ENCODE results near the gene LIG1. TPM values are rescaled to one million over a fixed set of nuclear protein-coding genes. Genes with fewer than 3 reads are reported as not detected.

The LIG1 gene
- total and polyA plus RNA-seq, 12 donors: 1.8 to 9.9 (median 4.0) TPM

DNA sequence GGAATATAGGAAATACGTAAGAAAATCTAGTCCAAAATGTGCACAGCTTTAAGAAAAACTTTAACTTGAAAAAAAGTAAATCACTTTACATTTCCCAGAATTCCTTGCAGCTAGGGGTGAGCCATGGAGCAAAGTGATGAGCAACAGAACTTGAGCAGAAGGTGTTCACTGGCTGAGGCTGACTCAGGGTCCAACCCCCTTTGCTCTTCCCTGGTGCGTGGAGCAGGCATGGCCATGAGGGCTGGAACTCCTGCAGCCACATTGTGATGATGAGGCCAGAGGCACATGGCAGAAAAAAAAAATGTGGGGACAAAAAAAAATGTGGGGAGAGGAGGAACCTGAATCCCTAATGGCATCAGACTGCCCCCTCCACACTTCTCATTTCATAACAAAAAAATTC, 49.6 kb downstream of the LIG1 start:
- WGBS, 2 donors: 97 to 100% methylated on average over 2 of the region's 2 CpGs
- TF ChIP-seq, protein P1, sequence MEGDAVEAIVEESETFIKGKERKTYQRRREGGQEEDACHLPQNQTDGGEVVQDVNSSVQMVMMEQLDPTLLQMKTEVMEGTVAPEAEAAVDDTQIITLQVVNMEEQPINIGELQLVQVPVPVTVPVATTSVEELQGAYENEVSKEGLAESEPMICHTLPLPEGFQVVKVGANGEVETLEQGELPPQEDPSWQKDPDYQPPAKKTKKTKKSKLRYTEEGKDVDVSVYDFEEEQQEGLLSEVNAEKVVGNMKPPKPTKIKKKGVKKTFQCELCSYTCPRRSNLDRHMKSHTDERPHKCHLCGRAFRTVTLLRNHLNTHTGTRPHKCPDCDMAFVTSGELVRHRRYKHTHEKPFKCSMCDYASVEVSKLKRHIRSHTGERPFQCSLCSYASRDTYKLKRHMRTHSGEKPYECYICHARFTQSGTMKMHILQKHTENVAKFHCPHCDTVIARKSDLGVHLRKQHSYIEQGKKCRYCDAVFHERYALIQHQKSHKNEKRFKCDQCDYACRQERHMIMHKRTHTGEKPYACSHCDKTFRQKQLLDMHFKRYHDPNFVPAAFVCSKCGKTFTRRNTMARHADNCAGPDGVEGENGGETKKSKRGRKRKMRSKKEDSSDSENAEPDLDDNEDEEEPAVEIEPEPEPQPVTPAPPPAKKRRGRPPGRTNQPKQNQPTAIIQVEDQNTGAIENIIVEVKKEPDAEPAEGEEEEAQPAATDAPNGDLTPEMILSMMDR (IDR thresholded peaks at IDR 0.05): no peak
- Histone ChIP-seq H3K4me1 (peaks cover 0 to 21% (median 9%) of the 10 kb centered on the region in 9 donors), H3K27ac (no peak overlapping the region), H3K27me3 (no peaks in the 10 kb centered on the region), H3K4me3 (no peak overlapping the region), H3K36me3 (peaks cover 0 to 33% (median 0%) of the 10 kb centered on the region in 9 donors), H3K9me3 (no peaks in the 10 kb centered on the region)
- no peak for DNase-seq
- intact Hi-C loops (cut with DNase I): no loop called here
- ATAC-seq: no peak

DNA sequence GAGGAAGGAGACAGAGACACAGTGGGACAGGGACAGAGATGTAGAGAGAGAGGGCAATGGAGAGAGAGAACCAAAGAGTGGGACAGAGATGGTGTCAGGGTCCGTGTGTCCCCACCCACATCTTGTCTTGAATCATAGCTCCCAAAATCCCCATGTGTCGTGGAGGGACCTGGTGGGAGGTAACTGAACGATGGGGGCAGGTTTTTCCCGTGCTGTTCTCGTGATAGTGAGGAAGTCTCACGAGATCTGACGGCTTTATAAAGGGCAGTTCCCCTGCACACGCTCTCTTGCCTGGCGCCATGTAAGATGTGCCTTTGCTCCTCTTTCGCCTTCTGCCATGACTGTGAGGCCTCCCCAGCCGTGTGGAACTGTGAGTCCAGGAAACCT, 52.0 kb downstream of the LIG1 start:
- no peak for DNase-seq
- Histone ChIP-seq H3K9me3 (no peaks in the 10 kb centered on the region), H3K36me3 (peaks cover 0 to 36% (median 0%) of the 10 kb centered on the region in 9 donors), H3K27me3 (no peaks in the 10 kb centered on the region), H3K4me3 (no peak overlapping the region), H3K4me1 (peaks cover 0 to 19% (median 9%) of the 10 kb centered on the region in 9 donors), H3K27ac (peak overlapping the region in 1 of 10 donors; percentile 71)
- ATAC-seq: no peak
- 86 to 92% methylated on average over 11 of the region's 11 CpGs for WGBS, 2 donors
- TF ChIP-seq, protein P1 (IDR thresholded peaks at IDR 0.05): no peak
- intact Hi-C loops (cut with DNase I): no loop called here

DNA sequence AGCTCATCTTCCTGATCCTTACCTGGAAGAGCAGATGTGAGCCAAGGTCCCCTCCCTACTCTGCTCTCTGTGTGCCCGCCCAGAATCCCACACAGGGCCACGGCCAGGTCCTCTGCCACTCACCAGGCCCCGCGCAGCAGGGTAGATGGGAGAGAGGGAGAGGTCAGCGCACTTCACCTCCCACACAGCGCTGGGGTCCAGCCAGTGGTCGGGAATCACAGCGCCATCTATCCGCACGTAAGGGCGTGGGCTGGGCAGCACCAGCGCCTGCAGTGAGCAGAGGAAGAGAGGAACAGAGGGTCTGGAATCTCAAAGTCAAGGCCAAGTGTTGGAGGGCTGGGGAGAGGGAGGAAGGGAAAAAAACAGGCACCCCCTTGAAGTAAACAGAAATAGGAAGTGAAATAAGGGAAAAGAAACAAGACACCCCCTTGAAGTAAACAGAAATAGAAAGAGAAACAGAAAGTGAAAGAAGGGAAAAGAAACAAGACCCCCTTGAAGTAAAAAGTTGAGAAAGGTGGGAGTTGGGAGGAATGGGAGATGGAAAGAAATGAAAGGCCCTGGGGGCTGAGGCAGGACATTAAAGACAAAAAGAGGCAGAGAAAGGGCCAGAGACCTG, 52.5 kb downstream of the LIG1 start:
- WGBS, 2 donors: 77 to 81% methylated on average over 12 of the region's 12 CpGs

DNA sequence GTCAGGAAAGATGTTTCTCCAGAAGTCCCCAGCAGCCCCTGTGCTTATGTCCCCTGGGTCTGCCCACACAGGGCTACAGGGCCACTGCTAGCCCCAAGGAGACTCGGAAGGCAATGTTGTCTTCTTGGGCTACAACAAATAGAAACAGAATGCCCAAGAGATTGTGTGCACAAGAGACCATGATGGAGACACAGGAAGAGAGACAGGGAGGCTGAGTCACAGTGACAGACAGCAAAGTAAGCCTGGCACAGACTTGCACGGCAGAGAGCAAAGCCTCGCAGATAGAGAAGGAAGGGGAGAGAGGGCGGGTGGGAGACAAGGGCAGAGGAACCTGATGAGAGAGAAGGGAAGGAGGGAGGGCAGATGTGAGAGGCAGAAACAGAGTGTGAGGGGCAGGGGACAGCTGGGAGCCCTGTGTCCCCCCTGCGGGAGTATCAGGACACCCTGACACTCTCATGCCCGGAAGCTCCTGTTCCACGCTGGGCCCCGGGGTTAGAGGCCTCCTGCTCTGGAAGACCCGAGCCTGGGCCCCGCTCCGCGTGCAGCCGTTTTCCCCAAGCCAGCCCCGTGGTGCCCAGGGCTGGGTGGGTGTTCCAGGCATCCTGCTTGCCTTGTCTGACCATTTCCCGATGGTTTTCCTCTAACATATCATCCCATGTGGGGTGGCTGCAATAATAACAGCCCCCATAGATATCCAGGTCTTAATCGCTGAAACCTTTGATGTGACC, 56.8 kb downstream of the LIG1 start:
- no peak overlapping the region for H3K4me3 ChIP-seq
- H3K27ac ChIP-seq: no peak overlapping the region
- intact Hi-C loops (cut with DNase I): no loop called here
- no peak for DNase-seq
- no peaks in the 10 kb centered on the region for H3K9me3 ChIP-seq
- no peak for ATAC-seq
- no peaks in the 10 kb centered on the region for H3K27me3 ChIP-seq
- H3K4me1 ChIP-seq: peaks cover 0 to 34% (median 19%) of the 10 kb centered on the region in 9 donors
- TF ChIP-seq, protein P1 (IDR thresholded peaks at IDR 0.05): no peak
- 80 to 88% methylated on average over 16 of the region's 16 CpGs for WGBS, 2 donors
- peaks cover 0 to 15% (median 0%) of the 10 kb centered on the region in 9 donors for H3K36me3 ChIP-seq

More for the DNA sequence above, 52.5 kb downstream of the LIG1 start:
- H3K27ac ChIP-seq: peak overlapping the region in 1 of 10 donors; percentile 71
- H3K4me1 ChIP-seq: peaks cover 0 to 19% (median 9%) of the 10 kb centered on the region in 9 donors
- H3K9me3 ChIP-seq: no peaks in the 10 kb centered on the region
- no peak overlapping the region for H3K4me3 ChIP-seq
- peaks cover 0 to 31% (median 0%) of the 10 kb centered on the region in 9 donors for H3K36me3 ChIP-seq
- intact Hi-C loops (cut with DNase I): no loop called here
- DNase-seq (no peak), ATAC-seq (no peak)
- TF ChIP-seq, protein P1 (IDR thresholded peaks at IDR 0.05): no peak
- H3K27me3 ChIP-seq: no peaks in the 10 kb centered on the region
